Activated CD8-positive, alpha-beta memory T cell treated with anti-CD3 and anti-CD28 coated beads, Interleukin-2, amount 50 U/mL, for 1 hour (primary cell): ENCODE results near the gene DVL2.
A peak's percentile ranks its signal among the peaks of the same experiment; 100 is the strongest.

ENCODE experiments used
- DNase-seq: peaks from one replicate; pipeline ENCODE4 v3.0.0-alpha.2; 2020; ENCODE audit errors: extremely low read depth

Gene DVL2

GRCh38 chr17:7219229-7219811 is 15.0 kb downstream of the DVL2 start:
- DNase-seq, result no peak

- no peak for DNase-seq
Observed at GRCh38 chr17:7218758-7219157, 15.6 kb downstream of the DVL2 start.

GRCh38 chr17:7218166-7218565 is 16.2 kb downstream of the DVL2 start:
- no peak for DNase-seq

GRCh38 chr17:7217113-7217987 is 17.0 kb downstream of the DVL2 start:
- no peak for DNase-seq

- DNase-seq, result no peak
Observed at GRCh38 chr17:7216242-7217112, 17.8 kb downstream of the DVL2 start.

GRCh38 chr17:7215652-7216180 is 18.6 kb downstream of the DVL2 start:
- DNase-seq, result no peak

GRCh38 chr17:7215136-7215638 is 19.1 kb downstream of the DVL2 start:
- DNase-seq, result no peak

GRCh38 chr17:7214300-7215135 is 19.8 kb downstream of the DVL2 start:
- DNase-seq, result peak; percentile 100

GRCh38 chr17:7213895-7214299 is 20.4 kb downstream of the DVL2 start:
- peak; percentile 81 for DNase-seq

- DNase-seq, result no peak
Observed at GRCh38 chr17:7211491-7212273, 22.6 kb downstream of the DVL2 start.

GRCh38 chr17:7208754-7209460 is 25.4 kb downstream of the DVL2 start:
- DNase-seq, result no peak

GRCh38 chr17:7208027-7208571 is 26.2 kb downstream of the DVL2 start:
- DNase-seq, result no peak

- no peak for DNase-seq
Observed at GRCh38 chr17:7207120-7208001, 27.0 kb downstream of the DVL2 start.

- no peak for DNase-seq
Observed at GRCh38 chr17:7205561-7205960, 28.8 kb downstream of the DVL2 start.

GRCh38 chr17:7204828-7205461 is 29.4 kb downstream of the DVL2 start:
- peak; percentile 97 for DNase-seq

GRCh38 chr17:7204336-7204735 is 30.0 kb downstream of the DVL2 start:
- DNase-seq, result no peak

GRCh38 chr17:7203391-7203790 is 30.9 kb downstream of the DVL2 start:
- no peak for DNase-seq
